Inflammatory macrophage treated with lipopolysaccharide for 1 hour (primary cell): ENCODE results near the gene TEX54.
"Not testable (repeated sequence)": the region's sequence is repeated elsewhere in the genome, so short reads cannot be mapped to it uniquely, and the experiment has no call there.

Experiments
- DNase-seq, 2 donors: peaks; one replicate each; pipeline ENCODE4 v3.0.0-alpha.2; 2020 to 2022

Gene TEX54

GRCh38 chr11:62832336-62833234, at the start of gene TEX54:
TEX54 (minus strand) TSS chr11:62832841.
- no peak for DNase-seq

- no peak for DNase-seq
Observed at GRCh38 chr11:62882431-62882749, 49.7 kb upstream of the TEX54 start.

DNA sequence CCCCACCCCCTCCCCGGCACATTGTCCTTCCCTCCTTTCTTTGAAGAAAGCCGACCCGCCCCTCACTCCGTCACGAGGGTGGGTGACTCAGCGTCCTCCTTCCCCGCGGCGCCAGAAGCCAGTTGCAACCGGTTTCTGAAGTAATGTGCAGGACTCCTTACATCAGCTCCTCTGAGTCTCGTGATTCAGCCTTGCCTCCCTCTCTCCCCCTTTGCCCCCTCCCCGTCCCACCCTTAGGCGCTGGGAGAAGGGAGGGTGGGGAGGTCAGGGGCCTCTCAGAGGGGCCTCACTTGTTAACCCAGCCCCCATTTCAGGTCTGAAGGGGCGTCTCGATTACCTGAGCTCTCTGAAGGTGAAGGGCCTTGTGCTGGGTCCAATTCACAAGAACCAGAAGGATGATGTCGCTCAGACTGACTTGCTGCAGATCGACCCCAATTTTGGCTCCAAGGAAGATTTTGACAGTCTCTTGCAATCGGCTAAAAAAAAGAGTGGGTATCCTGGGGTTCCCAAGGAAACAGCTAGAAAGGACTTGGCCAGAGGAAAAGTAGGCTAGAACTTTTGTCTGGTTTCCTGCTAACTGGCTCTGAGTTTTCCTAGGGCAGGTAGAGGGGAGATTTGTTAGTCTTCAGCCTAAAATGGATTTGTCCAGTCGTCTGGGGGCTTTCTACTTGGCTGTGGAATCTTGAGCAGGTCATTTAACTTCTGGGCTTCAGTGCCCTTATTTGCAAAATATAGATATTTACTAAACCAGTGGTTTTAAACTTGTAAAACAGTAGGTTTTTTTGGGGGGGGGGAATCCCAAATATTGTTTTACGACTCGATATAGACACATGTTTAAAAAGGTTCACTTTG, 49.2 kb upstream of the TEX54 start:
- peak; percentile 94 to 97 for DNase-seq

GRCh38 chr11:62880803-62881578, 48.4 kb upstream of the TEX54 start, which contains the start of gene SLC3A2:
SLC3A2 (plus strand) TSS chr11:62880896; CDS start chr11:62881024, 128 bp downstream.
- peak; percentile 76 to 84 for DNase-seq

DNA sequence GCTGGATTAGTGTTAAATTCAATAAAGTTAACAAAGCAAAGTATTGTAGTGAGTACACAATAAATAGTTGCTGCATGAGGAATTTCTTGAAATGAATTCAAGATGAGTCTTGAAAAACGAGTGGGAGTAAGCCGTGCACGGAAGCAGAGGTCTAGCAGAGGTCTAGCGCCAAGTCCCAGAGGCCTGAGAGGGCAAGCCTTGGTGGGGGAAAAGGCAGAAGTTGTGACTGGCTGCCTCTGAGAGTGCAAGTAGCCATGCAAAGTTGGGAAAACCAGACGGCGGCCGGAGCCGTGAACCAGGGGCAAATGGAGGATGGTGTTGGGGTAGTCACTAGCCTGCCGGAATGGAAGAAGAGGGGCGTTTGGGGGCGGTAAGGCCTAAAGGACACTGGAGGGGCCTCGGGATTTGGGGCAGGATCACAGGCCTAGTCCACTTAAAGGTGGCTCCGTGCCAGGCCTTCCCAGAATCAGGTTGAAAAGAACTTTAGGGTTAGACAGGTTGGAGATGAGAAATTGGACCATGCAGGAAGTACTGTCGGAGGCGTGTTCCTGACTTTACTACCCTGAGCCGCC, 47.7 kb upstream of the TEX54 start:
- peak; percentile 76 to 77 for DNase-seq

GRCh38 chr11:62879235-62879978, 46.8 kb upstream of the TEX54 start:
- no peak for DNase-seq

- no peak for DNase-seq
Observed at GRCh38 chr11:62876712-62877111, 44.1 kb upstream of the TEX54 start.

DNA sequence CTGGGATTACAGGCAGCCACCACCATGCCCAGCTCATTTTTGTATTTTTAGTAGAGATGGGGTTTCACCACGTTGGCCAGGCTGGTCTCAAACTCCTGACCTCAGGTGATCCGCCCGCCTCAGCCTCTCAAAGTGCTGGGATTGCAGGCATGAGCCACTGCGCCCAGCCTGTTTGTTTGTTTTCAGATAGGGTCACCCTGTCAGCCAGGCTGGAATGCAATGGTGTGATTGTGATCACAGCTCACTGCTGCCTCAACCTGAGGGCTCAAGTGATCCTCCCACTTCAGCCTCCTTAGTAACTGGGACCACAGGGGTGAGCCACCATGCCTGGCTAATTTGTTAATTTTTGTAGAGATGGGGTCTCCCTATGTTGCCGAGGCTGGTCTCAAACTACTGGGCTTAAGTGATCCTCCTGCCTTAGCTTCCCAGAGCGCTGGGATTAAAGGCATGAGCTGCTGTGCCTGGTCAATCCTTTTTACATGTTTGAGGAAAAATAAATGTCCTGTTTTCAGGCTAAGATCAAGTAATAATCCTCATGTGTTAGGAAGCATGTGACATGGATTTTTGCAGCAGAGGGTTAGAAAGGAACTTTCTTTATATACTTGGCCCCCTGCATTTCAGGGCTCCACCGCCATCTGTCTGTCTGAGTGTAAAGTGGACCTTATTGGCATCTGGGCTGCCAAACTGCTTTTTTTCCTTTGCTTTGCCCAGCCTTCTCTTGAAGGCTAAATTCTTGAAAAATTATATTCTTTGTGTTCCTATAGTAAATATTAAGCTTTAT, 43.2 kb upstream of the TEX54 start:
- no peak for DNase-seq

- no peak for DNase-seq
Observed at GRCh38 chr11:62874851-62875250, 42.2 kb upstream of the TEX54 start.

DNA sequence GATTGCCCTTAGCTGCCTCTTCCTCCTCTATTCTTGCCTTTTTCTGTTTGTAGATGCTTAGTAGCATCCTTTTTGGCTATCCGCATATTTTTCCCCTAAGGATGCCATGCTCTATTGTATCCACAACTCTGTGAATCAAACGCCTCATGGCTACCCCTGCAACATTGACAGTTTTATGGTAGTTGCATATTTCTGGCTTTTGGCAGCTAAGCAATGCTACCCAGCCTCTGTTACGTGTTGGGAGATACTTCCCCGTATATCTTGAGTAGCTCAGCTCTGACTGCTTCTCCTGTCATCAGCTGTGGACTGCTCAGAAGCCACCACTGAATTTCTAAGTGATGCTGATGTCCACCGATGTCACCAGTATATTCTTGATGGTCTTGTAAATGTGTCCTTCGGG, 33.0 kb upstream of the TEX54 start:
- DNase-seq = no peak

DNA sequence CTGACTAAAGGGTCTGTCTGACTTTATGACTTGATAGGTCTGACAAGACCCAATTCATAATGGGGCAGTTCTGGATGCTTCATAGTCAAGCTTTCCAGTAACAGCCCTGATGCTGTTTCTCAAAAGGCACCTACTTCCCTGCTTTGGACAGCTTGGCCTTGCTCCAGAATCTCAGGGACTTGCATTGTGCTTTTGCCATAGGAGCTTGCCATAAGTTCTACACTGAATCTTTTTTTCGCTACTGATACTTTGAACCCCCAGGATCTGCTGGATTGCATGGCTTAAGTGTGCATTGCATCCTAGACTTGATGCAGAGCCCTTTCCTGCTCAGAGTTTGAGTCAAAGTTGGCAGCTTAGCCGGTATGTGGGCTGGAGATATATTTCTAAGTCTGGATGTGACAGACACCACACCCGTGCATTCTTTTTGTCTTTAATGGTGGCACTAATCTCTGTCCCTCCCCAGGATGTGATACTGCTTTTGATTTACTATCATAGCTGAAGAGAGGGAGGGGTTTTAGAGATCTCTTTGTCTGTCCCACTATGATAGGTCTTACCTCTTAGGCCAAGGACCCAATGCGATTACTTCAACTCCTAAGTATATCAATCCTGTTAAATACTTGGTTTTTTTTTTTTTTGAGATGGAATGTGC, 31.2 kb upstream of the TEX54 start:
- DNase-seq = no peak

GRCh38 chr11:62861564-62862192, 29.0 kb upstream of the TEX54 start:
- not testable (repeated sequence) for DNase-seq

GRCh38 chr11:62860835-62861563, 28.4 kb upstream of the TEX54 start:
- DNase-seq = no peak

- not testable (repeated sequence) for DNase-seq
Observed at GRCh38 chr11:62859281-62859703, 26.7 kb upstream of the TEX54 start.

DNA sequence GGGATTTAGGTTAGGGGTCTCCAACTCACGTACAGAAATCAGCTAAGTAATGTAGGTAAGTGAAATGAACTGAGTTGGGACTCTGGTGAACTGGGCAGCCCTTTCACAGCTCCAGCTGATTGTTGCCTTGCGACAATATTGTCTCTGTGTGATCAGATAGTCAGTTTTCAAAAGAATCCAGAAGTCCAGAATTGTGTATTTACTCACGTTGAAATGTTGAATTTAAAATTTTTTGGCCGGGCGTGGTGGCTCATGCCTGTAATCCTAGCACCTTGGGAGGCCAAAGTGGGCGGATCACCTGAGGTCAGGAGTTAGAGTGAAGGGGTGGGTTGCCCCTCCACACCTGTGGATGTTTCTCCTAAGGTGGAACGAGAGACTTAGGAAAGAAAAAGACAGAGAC, 25.6 kb upstream of the TEX54 start:
- DNase-seq = no peak

DNA sequence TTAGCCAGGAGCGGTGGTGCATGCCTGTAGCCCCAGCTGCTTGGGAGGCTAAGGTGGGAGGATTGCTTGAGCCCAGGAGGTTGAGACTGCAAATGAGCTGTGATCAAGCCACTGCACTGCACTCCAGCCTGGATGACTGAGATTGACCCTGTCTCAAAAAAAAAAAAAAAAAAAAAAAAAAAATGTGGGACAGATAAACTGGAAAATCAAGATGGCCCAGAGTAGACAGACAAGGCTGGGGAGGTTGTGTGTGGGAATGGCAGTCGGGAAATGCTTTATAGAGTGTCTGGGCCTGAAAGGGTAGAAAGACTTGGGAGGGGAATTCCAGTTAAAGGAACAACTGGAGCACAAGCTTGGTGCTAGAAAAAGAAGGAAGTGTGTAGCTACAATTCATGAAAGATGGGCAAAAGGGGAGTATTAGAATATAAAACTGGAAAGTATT, 24.9 kb upstream of the TEX54 start:
- peak; percentile 52 to 58 for DNase-seq

GRCh38 chr11:62856333-62856895, 23.8 kb upstream of the TEX54 start:
- peak in 1 of 2 donors; percentile 9 for DNase-seq

GRCh38 chr11:62855571-62856332, 23.1 kb upstream of the TEX54 start:
- peak; percentile 95 to 97 for DNase-seq
